ENCODE data around the gene CTIF. TPM values are rescaled to one million over a fixed set of nuclear protein-coding genes. Genes with fewer than 3 reads are reported as not detected.

Gene CTIF
- total RNA-seq, 2 experiments from 2014 or later = 5.7 to 5.9 TPM

- Mint-ChIP-seq H3K4me1 (peaks cover 5% of the 10 kb centered on the region), H3K27ac (no peak overlapping the region), H3K9me3 (ENCODE audit: low read depth) (no peaks in the 10 kb centered on the region), H3K27me3 (peaks cover 3% of the 10 kb centered on the region), H3K36me3 (peaks cover 1% of the 10 kb centered on the region), H3K4me3 (no peak overlapping the region)
- CTCF ChIA-PET = no interaction called here
- ATAC-seq (no peak), DNase-seq (no peak)
Measured at GRCh38 chr18:48791636-48792105, 252.8 kb downstream of the CTIF start.

DNA sequence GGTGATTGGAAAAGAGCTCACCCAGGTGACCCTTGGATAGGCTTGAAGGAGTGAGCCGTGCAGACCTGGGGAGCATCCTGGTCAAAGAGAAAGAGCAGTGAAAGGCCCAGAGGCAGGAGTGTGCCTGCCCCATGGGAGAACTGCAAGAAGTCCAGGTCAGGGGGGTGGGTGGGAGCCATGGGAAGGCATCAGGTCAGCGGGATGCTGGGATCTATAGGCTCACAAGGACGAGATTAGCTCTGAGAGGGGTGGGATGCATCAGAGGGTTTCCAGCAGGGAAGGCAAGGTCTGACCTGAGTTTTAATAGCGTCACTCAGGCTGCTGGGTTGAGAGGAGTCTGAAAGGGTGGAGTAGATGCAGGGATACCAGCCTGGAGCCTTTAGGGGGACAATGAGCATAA, 253.3 kb downstream of the CTIF start:
- no peak for ATAC-seq
- no peak for DNase-seq
- CTCF ChIA-PET = no interaction called here
- Mint-ChIP-seq H3K27ac (no peak overlapping the region), H3K4me3 (no peak overlapping the region), H3K36me3 (peaks cover 1% of the 10 kb centered on the region), H3K27me3 (peaks cover 3% of the 10 kb centered on the region), H3K9me3 (ENCODE audit: low read depth) (no peaks in the 10 kb centered on the region), H3K4me1 (peaks cover 5% of the 10 kb centered on the region)

DNA sequence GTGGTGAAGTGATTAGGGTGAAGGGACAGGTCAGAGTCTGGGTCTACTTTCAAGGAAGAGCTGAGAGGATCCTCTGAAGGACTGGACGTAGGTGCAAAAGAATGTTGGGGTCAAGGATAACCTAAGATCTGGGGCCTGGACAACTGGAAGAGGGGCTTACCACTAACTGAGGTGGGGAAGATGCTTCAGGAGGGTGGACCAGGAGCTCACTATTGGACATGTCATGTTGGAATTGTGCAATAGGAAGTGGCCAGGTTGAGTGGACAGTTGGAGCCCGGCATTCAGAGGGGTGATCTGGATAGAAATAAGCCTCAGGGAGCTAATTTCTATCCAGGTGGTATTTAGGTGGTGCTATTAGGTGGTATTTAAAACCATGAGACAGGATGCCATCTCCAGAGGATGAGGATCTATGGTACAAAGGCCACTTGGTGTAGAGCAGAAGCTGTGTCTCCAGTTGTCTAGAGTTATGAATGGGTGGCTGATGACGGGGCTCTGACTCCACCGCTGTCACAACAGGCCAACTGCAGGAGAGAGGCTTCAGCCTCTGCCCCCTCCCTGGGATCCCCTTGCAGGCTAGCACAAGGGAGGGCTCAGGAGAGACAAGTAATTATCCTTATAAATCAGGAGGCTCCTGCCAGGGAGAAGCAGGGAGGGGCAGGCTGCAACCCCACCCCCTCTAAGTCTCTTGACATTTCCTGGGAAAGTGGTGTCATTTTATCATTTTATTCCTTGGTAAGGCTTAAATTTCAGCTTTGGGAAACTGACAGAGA, 254.0 kb downstream of the CTIF start:
- DNase-seq = no peak
- Mint-ChIP-seq H3K36me3 (peaks cover 1% of the 10 kb centered on the region), H3K4me1 (peaks cover 5% of the 10 kb centered on the region), H3K4me3 (no peak overlapping the region), H3K27me3 (peaks cover 3% of the 10 kb centered on the region), H3K27ac (no peak overlapping the region), H3K9me3 (ENCODE audit: low read depth) (no peaks in the 10 kb centered on the region)
- no peak for ATAC-seq
- CTCF ChIA-PET = interaction anchor here (0.9 kb wide), 1 partner anchor 13 kb away, joined by 3 read pairs; no protein-coding TSS in a partner anchor

GRCh38 chr18:48794251-48794970, 255.6 kb downstream of the CTIF start:
- DNase-seq = no peak
- CTCF ChIA-PET = interaction anchor here (1.2 kb wide), 1 partner anchor 17 kb away, joined by 3 read pairs; no protein-coding TSS in a partner anchor
- H3K27me3 Mint-ChIP-seq = peaks cover 3% of the 10 kb centered on the region
- H3K9me3 Mint-ChIP-seq (ENCODE audit: low read depth) = no peaks in the 10 kb centered on the region
- H3K36me3 Mint-ChIP-seq = peaks cover 1% of the 10 kb centered on the region
- ATAC-seq = no peak
- no peak overlapping the region for H3K27ac Mint-ChIP-seq
- H3K4me3 Mint-ChIP-seq = no peak overlapping the region
- peaks cover 4% of the 10 kb centered on the region for H3K4me1 Mint-ChIP-seq

DNA sequence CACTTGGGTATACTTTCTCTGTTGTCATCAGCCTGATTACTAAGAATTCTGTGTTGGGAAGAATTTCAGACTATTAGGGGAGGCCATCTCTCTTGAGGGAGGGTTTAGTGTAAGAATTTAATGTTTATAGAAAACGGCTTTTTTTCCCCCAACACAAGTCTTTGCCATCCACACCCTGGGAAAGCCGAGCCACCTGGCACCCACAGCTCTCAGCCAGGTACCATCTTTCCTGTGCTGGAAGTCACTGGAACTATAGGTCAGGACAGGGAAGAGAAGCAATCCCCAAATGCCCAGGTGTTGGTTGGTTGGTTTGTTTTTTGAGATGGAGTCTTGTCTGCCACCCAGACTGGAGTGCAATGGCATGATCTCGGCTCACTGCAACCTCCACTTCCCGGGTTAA, 256.9 kb downstream of the CTIF start:
- H3K27me3 Mint-ChIP-seq = peaks cover 3% of the 10 kb centered on the region
- no peak for DNase-seq
- H3K27ac Mint-ChIP-seq = no peak overlapping the region
- no peak for ATAC-seq
- H3K9me3 Mint-ChIP-seq (ENCODE audit: low read depth) = no peaks in the 10 kb centered on the region
- CTCF ChIA-PET = interaction anchor here (1.3 kb wide), 1 partner anchor 11 kb away, joined by 3 read pairs; no protein-coding TSS in a partner anchor
- peaks cover 10% of the 10 kb centered on the region for H3K4me1 Mint-ChIP-seq
- no peak overlapping the region for H3K4me3 Mint-ChIP-seq
- peaks cover 1% of the 10 kb centered on the region for H3K36me3 Mint-ChIP-seq

DNA sequence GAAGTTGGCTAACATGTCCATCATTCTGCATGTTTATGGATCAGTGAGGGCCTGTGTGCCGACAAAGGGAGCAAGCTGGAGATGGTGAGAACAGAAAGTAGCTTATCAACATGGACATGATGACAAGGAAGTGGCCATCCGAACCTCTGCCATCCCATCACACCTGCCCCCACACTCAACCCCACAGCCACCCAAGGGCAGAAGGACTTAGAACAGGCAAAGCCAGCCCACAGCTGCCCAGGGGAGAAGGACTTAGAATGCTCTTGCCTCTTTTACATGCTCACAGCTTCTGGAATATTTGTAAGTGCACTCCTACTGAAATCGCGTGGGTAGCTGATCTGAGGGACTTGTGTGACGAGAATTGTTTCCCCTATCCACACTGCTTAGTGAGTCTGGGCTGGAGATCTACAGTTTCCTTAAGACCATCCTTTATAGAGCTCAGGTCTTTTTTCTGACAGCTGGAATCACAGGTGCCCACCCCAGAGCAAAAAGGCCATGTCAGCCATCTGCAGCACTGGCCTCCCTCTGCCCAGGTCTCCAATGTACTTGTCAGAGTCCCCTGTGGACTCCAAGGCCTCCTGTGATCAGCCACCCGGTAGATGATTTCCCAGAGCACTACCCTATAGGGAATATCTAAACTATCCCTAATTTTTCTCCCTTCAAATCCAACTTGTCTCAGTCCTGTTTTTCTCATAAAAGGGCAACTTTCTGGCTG, 257.8 kb downstream of the CTIF start:
- Mint-ChIP-seq H3K27me3 (peaks cover 3% of the 10 kb centered on the region), H3K36me3 (no peaks in the 10 kb centered on the region), H3K4me3 (no peak overlapping the region), H3K9me3 (ENCODE audit: low read depth) (no peaks in the 10 kb centered on the region), H3K4me1 (peaks cover 13% of the 10 kb centered on the region), H3K27ac (no peak overlapping the region)
- no peak for ATAC-seq
- DNase-seq = no peak
- CTCF ChIA-PET = interaction anchor here (1.2 to 1.3 kb wide), 2 partner anchors 11 kb away, joined by 3 to 4 read pairs; no protein-coding TSS in a partner anchor

GRCh38 chr18:48797841-48798255, 259.0 kb downstream of the CTIF start:
- ATAC-seq (no peak), DNase-seq (no peak)
- no peak overlapping the region for H3K4me3 Mint-ChIP-seq
- H3K27me3 Mint-ChIP-seq = peaks cover 3% of the 10 kb centered on the region
- H3K36me3 Mint-ChIP-seq = no peaks in the 10 kb centered on the region
- no peaks in the 10 kb centered on the region for H3K9me3 Mint-ChIP-seq (ENCODE audit: low read depth)
- CTCF ChIA-PET = no interaction called here
- no peak overlapping the region for H3K27ac Mint-ChIP-seq
- H3K4me1 Mint-ChIP-seq = peaks cover 22% of the 10 kb centered on the region

- H3K36me3 Mint-ChIP-seq = no peaks in the 10 kb centered on the region
- ATAC-seq = no peak
- H3K27ac Mint-ChIP-seq = no peak overlapping the region
- peaks cover 3% of the 10 kb centered on the region for H3K27me3 Mint-ChIP-seq
- CTCF ChIA-PET = no interaction called here
- DNase-seq = peak; percentile 37
- no peaks in the 10 kb centered on the region for H3K9me3 Mint-ChIP-seq (ENCODE audit: low read depth)
- peaks cover 22% of the 10 kb centered on the region for H3K4me1 Mint-ChIP-seq
- no peak overlapping the region for H3K4me3 Mint-ChIP-seq
Measured at GRCh38 chr18:48798334-48799245, 259.8 kb downstream of the CTIF start.

- H3K4me1 Mint-ChIP-seq = peaks cover 24% of the 10 kb centered on the region
Measured at GRCh38 chr18:48799724-48800315, 261.0 kb downstream of the CTIF start.

GRCh38 chr18:48800466-48800865, 261.6 kb downstream of the CTIF start:
- CTCF ChIA-PET = no interaction called here

More at GRCh38 chr18:48799724-48800315, 261.0 kb downstream of the CTIF start:
- H3K27me3 Mint-ChIP-seq = no peaks in the 10 kb centered on the region
- DNase-seq (peak; percentile 38), ATAC-seq (no peak)
- H3K9me3 Mint-ChIP-seq (ENCODE audit: low read depth) = no peaks in the 10 kb centered on the region
- H3K36me3 Mint-ChIP-seq = no peaks in the 10 kb centered on the region
- CTCF ChIA-PET = no interaction called here
- H3K27ac Mint-ChIP-seq = no peak overlapping the region
- H3K4me3 Mint-ChIP-seq = no peak overlapping the region

GRCh38 chr18:48800876-48801727, 262.3 kb downstream of the CTIF start:
- Mint-ChIP-seq H3K27ac (no peak overlapping the region), H3K27me3 (no peaks in the 10 kb centered on the region), H3K4me1 (peaks cover 30% of the 10 kb centered on the region), H3K4me3 (no peak overlapping the region), H3K36me3 (no peaks in the 10 kb centered on the region), H3K9me3 (ENCODE audit: low read depth) (no peaks in the 10 kb centered on the region)
- ATAC-seq (peak; percentile 17), DNase-seq (peak; percentile 39)
- CTCF ChIA-PET = interaction anchor here (0.9 kb wide), 1 partner anchor 25 kb away, joined by 3 read pairs; no protein-coding TSS in a partner anchor

More at GRCh38 chr18:48800466-48800865, 261.6 kb downstream of the CTIF start:
- peaks cover 25% of the 10 kb centered on the region for H3K4me1 Mint-ChIP-seq
- H3K27me3 Mint-ChIP-seq = no peaks in the 10 kb centered on the region
- H3K4me3 Mint-ChIP-seq = no peak overlapping the region
- no peaks in the 10 kb centered on the region for H3K9me3 Mint-ChIP-seq (ENCODE audit: low read depth)
- DNase-seq = peak; percentile 22
- H3K36me3 Mint-ChIP-seq = no peaks in the 10 kb centered on the region
- peak overlapping the region; percentile 44 for H3K27ac Mint-ChIP-seq
- ATAC-seq = no peak
